GM19025 (cell line): ENCODE measurements around the gene WWTR1.

Experiments
- ATAC-seq: cut with Tn5 transposase; IDR thresholded peaks from one replicate; pipeline ENCODE4 v1.9.1; 2021; ENCODE audit warnings: mild to moderate bottlenecking, low read depth, moderate library complexity; ENCODE audit not compliant: unreplicated experiment

The WWTR1 gene

GRCh38 chr3:149655826-149656574 is 1.8 kb downstream of the WWTR1 start:
- ATAC-seq = no peak

- no peak for ATAC-seq
These were observed 3.6 kb downstream of the WWTR1 start for GRCh38 chr3:149654188-149654601.

GRCh38 chr3:149653564-149653963 is 4.3 kb downstream of the WWTR1 start:
- ATAC-seq = no peak

- no peak for ATAC-seq
These were observed 4.7 kb downstream of the WWTR1 start for GRCh38 chr3:149653136-149653535.

- no peak for ATAC-seq
These were observed 7.0 kb downstream of the WWTR1 start for GRCh38 chr3:149650828-149651227.

GRCh38 chr3:149648525-149648924 is 9.3 kb downstream of the WWTR1 start:
- no peak for ATAC-seq

GRCh38 chr3:149647812-149648211 is 10.0 kb downstream of the WWTR1 start:
- no peak for ATAC-seq

GRCh38 chr3:149647285-149647684 is 10.5 kb downstream of the WWTR1 start:
- peak; percentile 91 for ATAC-seq

- ATAC-seq = no peak
These were observed 11.6 kb downstream of the WWTR1 start for GRCh38 chr3:149646181-149646766.

- no peak for ATAC-seq
These were observed 13.9 kb downstream of the WWTR1 start for GRCh38 chr3:149643963-149644362.

- no peak for ATAC-seq
These were observed 14.4 kb downstream of the WWTR1 start for GRCh38 chr3:149643482-149643798.

GRCh38 chr3:149640976-149641728 is 16.7 kb downstream of the WWTR1 start:
- no peak for ATAC-seq

GRCh38 chr3:149639093-149639486 is 18.7 kb downstream of the WWTR1 start:
- no peak for ATAC-seq

GRCh38 chr3:149638228-149639092 is 19.4 kb downstream of the WWTR1 start:
- no peak for ATAC-seq

- no peak for ATAC-seq
These were observed 22.4 kb downstream of the WWTR1 start for GRCh38 chr3:149635396-149635795.

GRCh38 chr3:149634573-149634972 is 23.3 kb downstream of the WWTR1 start:
- ATAC-seq = no peak

- ATAC-seq = no peak
These were observed 23.8 kb downstream of the WWTR1 start for GRCh38 chr3:149634072-149634471.

- no peak for ATAC-seq
These were observed 25.6 kb downstream of the WWTR1 start for GRCh38 chr3:149632225-149632624.

- no peak for ATAC-seq
These were observed 27.0 kb downstream of the WWTR1 start for GRCh38 chr3:149630806-149631205.

- no peak for ATAC-seq
These were observed 28.7 kb downstream of the WWTR1 start for GRCh38 chr3:149628957-149629670.
